ENCODE results near the gene ANKRD40.

The ANKRD40 gene

DNA sequence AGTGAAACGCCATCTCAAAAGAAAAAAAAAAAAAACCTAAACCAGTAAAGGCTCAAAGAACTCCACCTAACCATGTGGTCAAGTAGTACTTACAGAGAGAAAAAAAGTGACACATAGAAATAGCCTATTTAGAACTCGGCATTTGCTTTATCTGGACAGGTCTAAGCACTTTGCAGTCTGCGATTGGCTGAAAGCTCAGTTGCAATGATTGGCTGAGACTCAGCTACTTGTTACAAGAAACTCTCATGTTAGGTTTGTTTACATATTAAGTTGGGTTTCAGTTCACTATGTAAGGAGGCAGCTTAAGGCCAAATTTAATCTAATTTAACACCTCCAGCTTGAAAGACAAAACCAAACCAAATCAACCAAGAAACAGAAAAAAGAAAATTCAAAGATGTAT lies 54.0 kb downstream of the ANKRD40 start:
- H3K4me3 ChIP-seq (ENCODE audit: low read length): no peak overlapping the region
- DNase-seq (ENCODE audit: low read depth): no peak
- TF ChIP-seq, protein P1, sequence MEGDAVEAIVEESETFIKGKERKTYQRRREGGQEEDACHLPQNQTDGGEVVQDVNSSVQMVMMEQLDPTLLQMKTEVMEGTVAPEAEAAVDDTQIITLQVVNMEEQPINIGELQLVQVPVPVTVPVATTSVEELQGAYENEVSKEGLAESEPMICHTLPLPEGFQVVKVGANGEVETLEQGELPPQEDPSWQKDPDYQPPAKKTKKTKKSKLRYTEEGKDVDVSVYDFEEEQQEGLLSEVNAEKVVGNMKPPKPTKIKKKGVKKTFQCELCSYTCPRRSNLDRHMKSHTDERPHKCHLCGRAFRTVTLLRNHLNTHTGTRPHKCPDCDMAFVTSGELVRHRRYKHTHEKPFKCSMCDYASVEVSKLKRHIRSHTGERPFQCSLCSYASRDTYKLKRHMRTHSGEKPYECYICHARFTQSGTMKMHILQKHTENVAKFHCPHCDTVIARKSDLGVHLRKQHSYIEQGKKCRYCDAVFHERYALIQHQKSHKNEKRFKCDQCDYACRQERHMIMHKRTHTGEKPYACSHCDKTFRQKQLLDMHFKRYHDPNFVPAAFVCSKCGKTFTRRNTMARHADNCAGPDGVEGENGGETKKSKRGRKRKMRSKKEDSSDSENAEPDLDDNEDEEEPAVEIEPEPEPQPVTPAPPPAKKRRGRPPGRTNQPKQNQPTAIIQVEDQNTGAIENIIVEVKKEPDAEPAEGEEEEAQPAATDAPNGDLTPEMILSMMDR (conservative IDR thresholded peaks at IDR 0.05; ENCODE audit: low read depth, low read length): no peak

DNA sequence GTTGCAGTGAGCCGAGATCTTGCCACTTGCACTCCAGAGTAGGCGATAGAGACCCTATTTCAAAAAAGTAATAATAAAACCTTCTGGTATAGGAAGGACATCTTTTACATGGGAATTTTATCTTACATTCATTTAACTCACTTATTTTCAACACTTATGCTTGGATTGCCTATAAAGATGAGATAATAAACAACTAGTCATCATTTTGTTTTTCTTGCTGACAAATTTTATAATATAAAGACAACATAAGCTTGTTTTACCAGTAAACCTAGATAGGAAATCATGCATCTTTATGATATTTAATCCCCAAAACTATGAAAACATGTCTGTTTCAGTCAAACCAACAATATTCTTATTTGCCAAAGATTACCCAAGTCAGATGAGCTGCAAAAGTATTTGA lies 56.1 kb downstream of the ANKRD40 start:
- H3K4me3 ChIP-seq (ENCODE audit: low read length): no peak overlapping the region
- TF ChIP-seq, protein P1 (conservative IDR thresholded peaks at IDR 0.05; ENCODE audit: low read depth, low read length): no peak
- no peak for DNase-seq (ENCODE audit: low read depth)

DNA sequence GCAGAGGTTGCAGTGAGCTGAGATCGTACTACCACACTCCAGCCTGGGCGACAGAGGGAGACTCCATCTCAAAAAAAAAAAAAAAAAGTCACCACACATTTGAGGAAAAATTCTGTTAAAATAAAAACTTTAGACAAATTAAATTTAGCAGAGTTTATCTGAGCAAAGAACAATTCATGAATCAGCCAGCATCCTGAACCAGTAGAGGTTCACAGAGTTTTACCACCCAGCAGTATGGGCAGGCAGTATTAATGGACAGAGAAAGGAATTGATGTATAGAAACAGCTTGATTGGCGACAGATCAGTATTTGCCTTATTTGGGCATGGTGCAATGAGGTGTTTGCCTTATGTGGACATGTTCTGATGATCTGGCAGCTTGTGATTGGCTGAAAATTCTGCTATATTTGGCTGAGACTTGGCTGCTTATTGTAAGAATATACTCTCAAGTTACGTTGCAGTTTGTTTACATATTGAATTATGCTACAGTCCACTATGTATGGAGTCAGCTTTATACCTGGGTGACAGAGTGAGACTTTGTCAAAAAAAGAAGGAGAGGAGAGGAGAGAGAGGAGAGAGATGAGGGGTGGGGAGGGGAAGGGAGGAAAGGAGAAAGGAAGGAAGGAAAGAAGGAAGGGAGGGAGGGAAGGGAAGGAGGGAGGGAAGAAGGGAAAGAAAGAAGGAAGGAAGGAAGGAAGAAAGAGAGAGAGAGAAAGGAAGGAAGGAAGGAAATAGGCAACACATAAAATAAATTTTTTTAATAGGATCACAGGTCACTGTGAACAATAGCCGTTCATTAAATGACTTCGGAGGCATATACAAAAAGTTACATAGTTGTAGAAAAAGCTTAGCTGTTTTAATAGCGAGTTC lies 58.4 kb downstream of the ANKRD40 start:
- TF ChIP-seq, protein P1 (conservative IDR thresholded peaks at IDR 0.05; ENCODE audit: low read depth, low read length): no peak
- no peak overlapping the region for H3K4me3 ChIP-seq (ENCODE audit: low read length)
- DNase-seq (ENCODE audit: low read depth): no peak

DNA sequence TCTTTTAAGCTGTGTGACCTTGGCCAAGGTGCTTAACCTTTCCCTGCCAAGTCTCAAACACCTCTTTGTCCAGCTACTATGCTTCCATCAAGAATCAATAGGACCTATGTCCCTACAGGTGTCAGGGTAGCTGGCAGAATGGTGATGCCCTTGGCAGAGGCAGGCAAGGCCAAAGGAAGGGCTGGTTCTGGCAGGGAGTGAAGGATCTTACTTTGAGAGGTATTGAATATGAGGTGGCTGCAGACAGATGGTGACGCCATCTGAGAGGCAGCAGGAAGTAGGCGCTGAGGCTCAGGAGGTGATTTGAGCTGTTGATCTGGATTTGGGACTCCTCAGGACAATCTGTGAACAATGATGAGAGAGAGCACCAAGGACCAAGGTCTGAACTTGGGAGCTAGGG lies 60.5 kb downstream of the ANKRD40 start:
- DNase-seq (ENCODE audit: low read depth): no peak
- no peak overlapping the region for H3K4me3 ChIP-seq (ENCODE audit: low read length)
- TF ChIP-seq, protein P1 (conservative IDR thresholded peaks at IDR 0.05; ENCODE audit: low read depth, low read length): no peak

DNA sequence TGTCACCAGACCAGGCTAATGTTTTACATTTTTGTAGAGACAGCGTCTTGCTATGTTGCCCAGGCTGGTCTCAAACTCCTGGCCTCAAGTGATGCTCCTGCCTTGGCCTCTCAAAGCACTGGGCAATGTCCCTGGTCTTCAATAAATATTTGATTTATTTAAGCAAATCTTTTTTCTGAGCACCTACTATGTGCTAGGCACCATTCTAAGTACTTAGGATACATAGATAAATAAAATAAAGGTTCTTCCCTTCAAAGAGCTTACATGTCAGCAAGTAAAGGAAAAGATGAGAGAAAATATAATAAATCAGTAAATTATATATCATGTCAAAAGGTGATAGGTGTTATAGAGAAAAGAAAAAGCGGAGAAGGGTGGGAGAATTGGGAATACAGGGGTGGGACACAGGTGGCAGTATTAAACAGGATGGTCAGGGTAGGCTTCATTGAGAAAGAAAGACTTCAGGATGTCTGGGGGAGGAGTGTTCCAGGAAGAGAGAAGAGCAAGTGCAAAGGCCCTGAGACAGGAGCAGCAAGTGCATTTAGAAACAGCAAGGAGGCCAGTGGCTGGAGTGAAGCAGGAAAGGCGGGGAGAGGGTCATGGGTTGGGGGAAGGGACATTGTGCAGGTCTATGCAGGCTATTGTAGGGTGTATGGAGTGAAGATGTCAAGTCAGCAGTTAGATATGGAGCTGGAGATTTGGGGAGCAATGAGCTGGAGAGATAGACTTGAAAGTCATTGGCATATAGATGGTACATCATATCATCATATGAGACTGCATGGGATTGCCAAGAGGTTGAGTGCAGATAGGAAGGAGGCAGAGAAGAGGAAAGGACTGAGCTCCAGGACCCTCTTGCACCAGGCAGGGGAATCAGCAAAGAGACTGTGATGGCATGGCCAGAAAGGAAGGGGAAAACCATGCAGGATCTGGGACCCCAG lies 61.7 kb downstream of the ANKRD40 start:
- TF ChIP-seq, protein P1 (conservative IDR thresholded peaks at IDR 0.05; ENCODE audit: low read depth, low read length): no peak

More for the DNA sequence above, 61.7 kb downstream of the ANKRD40 start:
- no peak for DNase-seq (ENCODE audit: low read depth)
- H3K4me3 ChIP-seq (ENCODE audit: low read length): no peak overlapping the region
